HG03039 (cell line): ENCODE measurements around the gene FRG2B.
"Not testable (repeated sequence)": the region's sequence is repeated elsewhere in the genome, so short reads cannot be mapped to it uniquely, and the experiment has no call there.

Experiments used
- ATAC-seq: cut with Tn5 transposase; IDR thresholded peaks from one replicate; pipeline ENCODE4 v1.9.1; 2021; ENCODE audit warnings: mild to moderate bottlenecking, moderate library complexity; ENCODE audit not compliant: unreplicated experiment

Gene FRG2B

DNA sequence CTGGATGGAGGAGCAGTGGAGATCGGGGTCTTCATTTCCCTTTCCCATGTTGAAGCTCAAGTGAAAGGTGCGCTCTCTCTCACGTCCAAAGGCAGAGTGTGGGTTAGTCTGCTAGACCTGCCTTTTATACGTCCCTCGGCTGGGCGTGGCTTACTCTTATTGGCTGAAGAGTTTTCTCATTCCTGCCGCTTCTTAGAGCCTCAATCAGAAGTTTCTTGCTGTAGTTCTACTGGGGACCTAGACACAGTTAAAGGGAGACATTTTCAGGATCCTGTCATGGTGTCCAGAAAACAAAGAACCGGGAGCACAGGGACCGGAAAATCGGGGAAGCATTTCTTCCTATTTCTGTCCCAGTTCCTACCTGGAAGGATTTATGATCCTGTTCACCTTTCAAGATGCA, at the start of gene FRG2B:
TSS of gene FRG2B (minus strand) at position 101 of the 400 bp plus-strand sequence. CDS start at position 48, 53 bp downstream.
- ATAC-seq: not testable (repeated sequence)

GRCh38 chr10:133667446-133667845, 40.9 kb upstream of the FRG2B start:
- ATAC-seq: not testable (repeated sequence)

DNA sequence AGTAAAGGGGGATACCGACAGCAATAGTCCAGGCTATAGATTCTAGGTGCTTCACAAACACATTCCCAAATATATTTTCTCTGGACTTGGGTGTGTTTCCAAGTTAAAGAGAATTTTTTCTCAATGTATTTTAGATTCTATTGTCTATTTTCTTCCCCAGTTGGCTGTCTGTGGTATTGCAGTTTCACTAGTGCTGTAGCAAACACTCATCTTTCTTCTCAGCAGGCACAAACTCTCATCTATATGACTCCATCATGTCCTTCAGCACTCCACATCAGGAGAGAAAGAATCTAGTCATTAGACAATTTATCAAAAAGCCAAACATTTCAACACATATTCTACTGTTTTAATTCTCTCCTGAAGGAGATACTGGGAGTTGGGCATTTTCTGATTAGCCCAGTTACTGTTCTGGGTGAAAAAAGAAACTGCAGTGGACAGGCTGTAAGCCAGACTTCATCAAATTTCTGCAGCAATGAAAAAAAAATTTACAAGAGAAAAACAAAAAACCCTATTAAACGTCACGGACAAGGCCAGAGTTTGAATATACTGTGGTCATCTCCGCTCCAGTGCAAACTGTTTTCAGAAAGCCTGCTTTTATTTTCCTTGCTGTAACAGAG, 37.1 kb upstream of the FRG2B start:
- not testable (repeated sequence) for ATAC-seq

- ATAC-seq: not testable (repeated sequence)
Measured at GRCh38 chr10:133661122-133661521, 34.5 kb upstream of the FRG2B start.

DNA sequence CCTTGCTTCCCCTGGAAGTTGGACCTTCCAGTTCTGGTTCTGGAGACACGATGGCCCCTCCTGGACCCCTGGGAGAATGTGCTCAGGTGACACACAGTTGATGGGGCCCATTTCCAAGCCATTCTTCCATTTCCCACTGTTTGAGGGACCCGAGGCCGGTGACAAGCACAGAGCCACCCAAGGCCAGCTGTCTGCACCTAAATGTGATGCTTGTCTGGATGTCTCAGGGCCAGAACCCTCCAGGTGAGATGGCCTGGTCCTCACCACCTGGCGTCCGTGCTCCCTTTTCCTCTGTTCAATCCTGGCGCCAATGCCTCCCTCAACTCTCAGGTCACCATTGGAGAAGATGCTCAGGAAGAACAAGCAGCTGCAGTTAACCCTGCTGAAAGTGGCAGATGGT, 33.9 kb upstream of the FRG2B start:
- not testable (repeated sequence) for ATAC-seq

DNA sequence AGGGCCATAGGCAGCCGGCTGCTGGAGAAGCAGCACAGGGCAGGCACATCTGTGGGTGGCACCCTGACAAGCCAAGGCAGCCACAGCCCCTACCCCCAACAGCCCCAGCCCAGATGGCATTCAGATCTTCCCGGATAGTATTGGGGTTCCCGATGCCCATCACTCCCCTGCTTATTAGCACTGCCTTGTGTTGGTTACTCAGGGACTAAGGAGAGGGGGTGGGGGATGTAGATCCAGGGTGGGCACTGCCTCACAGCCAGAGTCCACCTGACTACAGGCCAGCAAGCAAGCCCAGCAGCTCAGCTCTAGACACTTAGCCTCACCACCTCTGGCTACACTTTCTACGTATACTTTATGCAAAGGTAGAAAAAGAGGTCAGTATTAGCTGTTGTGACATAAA, 30.7 kb upstream of the FRG2B start:
- ATAC-seq: not testable (repeated sequence)

DNA sequence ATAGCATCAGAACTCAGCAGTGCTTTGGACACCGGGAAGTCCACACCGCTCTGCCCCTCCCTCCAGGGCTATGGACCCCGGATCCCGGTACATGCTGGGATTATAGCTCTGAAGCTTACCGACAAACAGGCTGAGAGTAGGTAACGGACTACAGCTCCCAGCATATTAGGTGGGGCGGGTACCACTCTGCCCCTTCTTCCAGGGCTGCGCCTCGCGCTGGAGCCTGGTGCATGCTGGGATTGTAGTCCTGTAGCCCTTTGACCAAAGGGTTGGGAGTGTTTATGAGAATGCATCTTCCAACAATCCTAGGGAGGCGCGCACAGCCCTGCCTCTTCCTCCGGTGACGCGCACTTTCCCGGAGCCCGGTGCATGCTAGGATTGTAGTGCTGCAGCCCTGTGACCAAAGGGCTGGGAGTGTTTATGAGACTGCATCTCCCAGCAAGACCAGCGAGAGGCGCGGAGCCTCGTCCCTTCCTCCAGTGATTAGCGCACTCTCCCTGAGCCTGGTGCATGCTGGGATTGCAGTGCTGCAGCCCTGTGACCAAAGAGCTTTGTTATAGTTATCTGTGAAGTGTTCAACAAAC, 22.4 kb upstream of the FRG2B start:
- not testable (repeated sequence) for ATAC-seq

DNA sequence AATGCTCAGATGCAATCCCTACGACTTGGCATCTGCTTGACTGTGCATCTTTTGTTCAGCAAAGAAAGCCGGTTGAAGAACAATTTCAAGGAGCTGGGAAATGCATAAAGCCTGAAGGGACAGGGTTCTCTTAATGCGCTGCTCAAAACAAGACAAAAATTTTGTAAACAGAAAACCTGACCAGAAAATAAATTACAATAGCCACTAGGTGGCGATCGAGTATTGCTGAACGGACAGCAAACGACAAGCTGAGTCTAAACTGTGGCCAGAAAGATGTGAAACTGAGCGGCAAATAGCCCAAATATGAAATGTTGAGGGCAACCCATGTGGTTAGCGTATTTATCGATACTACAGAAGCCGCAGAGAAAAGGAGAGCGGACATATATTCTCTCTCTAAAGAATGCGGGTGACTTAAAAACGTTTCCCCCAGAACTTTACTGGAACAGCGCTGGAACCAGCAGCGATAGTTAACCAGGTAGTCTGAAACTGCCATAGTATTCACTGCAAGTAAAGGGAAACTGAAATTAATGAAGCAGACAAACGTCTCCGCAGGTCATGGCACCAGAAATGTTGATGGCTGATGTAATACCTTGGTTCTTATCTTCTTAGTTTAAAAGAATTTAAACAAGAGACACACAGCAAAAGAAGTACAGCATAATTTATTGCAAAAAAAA, 20.6 kb upstream of the FRG2B start:
- ATAC-seq: not testable (repeated sequence)

DNA sequence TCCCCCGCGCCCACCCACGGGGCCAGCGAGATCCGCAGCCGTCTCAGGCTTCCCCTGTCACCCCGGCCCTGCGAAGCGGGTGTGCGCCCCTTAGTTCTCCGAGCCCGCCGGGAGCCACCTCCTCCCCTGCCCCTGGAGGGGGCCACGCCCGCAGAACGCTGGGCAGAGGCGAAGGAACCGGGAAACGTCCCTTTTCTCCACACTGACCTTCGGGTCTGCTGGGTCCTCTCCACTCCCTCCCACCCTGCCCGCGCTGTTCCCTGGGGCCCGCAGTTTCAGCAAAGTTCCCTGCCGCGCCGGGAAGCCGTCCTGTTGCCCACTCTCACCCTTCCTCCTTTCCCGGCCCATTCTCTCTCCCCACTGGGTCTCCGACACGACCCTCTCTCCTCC, 11.2 kb upstream of the FRG2B start:
- not testable (repeated sequence) for ATAC-seq

- not testable (repeated sequence) for ATAC-seq
Measured at GRCh38 chr10:133637202-133637845, 10.7 kb upstream of the FRG2B start.

- ATAC-seq: not testable (repeated sequence)
Measured at GRCh38 chr10:133630723-133631249, 4.2 kb upstream of the FRG2B start.

DNA sequence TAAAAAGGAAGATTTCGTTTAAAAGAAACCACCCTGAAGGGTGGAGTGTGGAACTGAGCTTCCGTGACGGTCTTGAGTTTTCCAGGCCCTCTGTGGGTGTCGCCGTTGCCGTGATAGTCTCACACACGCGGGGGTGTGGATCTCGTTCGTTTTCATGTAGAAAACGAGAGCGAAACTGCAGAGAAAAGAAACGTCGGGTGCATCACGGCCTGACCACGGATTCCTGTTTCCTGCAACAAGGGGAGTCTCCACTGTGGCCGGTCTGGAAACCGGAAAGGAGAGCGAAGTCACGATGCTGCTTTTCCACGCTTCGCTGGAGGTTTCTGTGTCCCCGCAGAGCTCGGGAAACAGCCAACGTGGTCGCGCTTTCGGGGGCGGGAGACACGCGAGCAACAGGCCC, 4.1 kb downstream of the FRG2B start:
- not testable (repeated sequence) for ATAC-seq

- ATAC-seq: no peak
Measured at GRCh38 chr10:133618851-133619250, 7.7 kb downstream of the FRG2B start.

GRCh38 chr10:133617196-133617595, 9.4 kb downstream of the FRG2B start:
- ATAC-seq: no peak

- ATAC-seq: no peak
Measured at GRCh38 chr10:133616371-133617130, 10.0 kb downstream of the FRG2B start.

DNA sequence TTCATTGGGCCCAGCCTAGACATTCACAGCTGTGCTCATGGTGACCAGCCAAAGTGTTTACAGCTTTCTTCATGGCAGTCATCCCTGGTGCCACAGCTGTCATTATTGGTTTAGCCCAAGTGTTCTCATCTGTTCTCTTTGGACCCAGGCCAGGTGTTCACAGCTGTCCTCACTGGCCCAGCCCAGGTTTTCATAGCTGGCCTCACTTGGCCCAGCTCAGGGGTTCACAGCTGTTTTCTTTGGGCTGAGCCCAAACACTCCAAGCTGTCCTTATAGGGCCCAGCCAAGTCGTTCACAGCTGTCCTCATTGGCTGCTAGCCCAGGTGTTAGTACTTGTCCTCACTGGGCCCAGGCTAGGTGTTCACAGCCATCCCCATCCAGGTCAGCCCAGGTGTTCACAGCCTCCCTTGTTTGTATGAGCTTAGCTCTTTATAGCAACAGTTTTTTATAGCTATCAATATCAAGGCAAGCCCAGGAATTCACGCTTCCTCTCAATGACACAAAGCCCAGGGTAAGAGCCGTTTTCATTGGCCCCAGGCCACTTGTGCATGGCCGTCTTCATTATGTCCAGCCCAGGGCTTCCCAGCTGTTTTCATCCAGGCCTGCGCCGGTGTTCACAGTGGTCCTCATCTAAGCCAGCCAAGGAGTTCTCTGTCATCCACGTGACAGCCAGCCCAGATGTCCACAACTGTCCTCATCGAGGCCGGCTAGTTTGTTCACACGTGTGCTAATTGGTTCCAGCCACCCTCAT, 11.6 kb downstream of the FRG2B start:
- no peak for ATAC-seq

DNA sequence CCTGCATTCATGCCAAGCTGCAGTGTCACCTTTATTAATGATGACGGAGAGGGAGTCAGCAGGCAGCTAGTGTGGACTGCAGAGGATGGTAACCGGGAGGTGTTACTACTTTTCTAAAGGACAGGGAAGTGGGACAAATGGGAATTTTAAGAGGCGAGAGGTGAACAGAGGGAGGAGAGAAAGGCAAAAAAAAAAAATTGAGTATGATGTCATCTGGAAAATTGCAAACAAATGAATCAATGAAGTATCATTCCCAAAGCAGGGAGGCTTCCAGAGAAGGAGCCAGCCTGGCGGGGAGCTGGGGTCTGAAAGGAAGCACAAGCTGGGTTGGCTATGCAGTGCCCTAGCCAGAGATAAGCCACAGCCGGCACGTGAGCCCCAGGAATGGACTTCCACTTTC, 12.9 kb downstream of the FRG2B start:
- ATAC-seq: no peak

- ATAC-seq: no peak
Measured at GRCh38 chr10:133611079-133611478, 15.5 kb downstream of the FRG2B start.

GRCh38 chr10:133608855-133609254, 17.7 kb downstream of the FRG2B start:
- ATAC-seq: no peak

GRCh38 chr10:133603434-133603833, 23.2 kb downstream of the FRG2B start:
- not testable (repeated sequence) for ATAC-seq
